NCI-H128 (cell line): Measurements from ENCODE around the gene KNDC1.
"Not testable (repeated sequence)": the region's sequence is repeated elsewhere in the genome, so short reads cannot be mapped to it uniquely, and the experiment has no call there.

Experiments used
- DNase-seq: peaks from one replicate; lab custom pipeline; 2025; ENCODE audit not compliant: unreplicated experiment; lab: John Stamatoyannopoulos, UW

KNDC1 gene

GRCh38 chr10:133162178-133162909 is 2.3 kb downstream of the KNDC1 start:
- no peak for DNase-seq

- DNase-seq: no peak
Observed at GRCh38 chr10:133162910-133163856, 3.2 kb downstream of the KNDC1 start.

DNA sequence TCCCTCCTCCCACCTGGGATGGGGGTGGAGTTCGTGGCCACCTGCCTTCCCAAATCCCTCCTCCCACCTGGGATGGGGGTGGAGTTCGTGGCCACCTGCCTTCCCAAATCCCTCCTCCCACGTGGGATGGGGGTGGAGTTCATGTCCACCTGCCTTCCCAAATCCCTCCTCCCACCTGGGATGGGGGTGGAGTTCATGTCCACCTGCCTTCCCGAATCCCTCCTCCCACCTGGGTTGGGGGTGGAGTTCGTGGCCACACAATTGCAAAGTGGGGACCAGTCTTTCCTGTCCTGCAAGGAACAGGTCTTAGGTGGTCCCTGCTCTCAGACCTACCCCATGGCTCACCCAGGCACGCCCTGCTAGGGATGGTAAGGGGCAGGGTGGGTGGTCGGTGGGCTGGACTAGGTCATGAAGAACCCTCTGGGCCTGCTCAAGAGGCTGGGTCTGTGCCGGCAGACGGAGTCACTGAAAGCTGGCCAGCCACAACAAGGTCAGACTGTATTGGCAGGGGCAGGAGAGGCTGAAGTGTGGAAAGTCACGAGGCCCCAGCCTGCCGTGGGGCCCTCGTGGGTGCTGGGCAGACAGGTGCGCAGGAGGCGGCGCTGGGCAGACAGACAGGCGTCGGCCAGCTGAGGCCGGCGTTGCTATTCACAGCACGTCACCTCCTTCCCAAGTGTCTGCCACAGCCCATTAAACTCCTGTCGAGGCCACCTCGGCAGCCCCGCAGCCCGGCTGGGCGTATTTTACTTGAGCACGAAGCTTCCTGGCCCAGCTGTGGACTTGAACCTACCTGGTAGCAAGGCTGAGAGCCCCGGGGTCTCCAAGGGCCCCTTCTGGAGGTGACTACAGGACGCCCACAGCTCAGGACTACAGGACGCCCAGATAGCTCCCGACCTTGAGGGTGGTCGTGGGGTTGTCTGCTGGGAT is 4.1 kb downstream of the KNDC1 start:
- DNase-seq: no peak

- no peak for DNase-seq
Observed at GRCh38 chr10:133164816-133165555, 5.0 kb downstream of the KNDC1 start.

DNA sequence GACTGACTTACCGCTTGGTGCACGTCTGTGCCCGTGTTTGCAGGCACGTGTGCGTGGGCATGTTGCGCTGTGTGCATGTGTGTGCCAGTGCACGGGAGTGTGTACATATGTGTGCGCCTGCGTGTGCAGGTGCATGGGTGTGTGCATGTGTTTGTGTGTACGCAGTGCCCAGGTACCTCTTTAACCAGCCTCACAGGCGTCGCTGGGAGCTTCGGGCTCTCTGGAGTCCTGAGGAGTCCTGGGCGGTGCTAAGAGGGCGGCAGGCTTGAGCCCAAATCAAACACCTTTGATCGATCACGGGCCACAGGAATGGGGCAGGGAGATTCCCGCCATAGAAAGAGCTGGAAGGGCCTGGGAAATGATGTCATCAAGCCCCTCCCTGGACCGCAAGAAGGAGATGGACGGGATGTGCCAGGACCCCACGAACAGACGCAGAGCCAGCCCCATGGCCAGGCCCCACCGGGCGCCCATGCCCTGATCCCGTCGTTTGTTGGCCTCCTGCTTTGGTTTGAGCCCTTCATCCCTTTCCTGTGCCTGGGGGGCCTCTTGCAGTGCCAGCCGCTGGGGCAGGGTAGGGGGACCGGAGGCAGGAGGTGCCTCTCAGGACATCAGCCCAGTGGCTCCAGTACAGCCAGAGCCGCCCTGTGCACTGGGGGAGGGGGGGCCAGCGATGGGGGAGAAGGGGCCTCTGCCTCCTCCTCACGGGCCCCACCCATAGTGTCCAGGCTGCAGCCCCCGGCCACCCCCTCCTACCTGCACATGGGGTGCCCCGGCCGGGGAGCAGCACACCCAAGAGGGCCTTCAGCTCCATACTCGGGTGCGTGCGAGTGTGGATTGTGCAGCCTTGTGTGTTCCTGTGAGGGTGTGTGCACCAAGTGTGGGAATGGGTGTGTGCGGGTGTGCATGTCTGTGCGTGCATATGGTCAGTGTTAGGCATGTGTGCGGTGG is 5.8 kb downstream of the KNDC1 start:
- no peak for DNase-seq

DNA sequence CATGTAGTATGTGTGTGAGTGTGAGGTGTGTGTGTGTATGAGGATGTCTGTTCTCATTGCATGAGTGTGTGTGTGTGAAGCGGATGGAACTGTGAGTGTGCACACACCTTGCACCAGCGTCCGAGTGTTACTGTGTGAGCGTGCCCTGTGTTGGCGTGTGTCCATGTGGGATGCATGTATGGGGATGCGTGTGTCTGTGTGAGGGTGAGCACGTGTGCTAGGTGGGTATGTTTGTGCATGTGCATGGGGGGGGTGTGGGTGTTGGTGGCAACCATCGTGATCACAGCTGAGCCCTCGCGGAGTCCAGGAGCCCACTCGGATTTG is 6.4 kb downstream of the KNDC1 start:
- DNase-seq: no peak

GRCh38 chr10:133166828-133167692 is 7.0 kb downstream of the KNDC1 start:
- no peak for DNase-seq

DNA sequence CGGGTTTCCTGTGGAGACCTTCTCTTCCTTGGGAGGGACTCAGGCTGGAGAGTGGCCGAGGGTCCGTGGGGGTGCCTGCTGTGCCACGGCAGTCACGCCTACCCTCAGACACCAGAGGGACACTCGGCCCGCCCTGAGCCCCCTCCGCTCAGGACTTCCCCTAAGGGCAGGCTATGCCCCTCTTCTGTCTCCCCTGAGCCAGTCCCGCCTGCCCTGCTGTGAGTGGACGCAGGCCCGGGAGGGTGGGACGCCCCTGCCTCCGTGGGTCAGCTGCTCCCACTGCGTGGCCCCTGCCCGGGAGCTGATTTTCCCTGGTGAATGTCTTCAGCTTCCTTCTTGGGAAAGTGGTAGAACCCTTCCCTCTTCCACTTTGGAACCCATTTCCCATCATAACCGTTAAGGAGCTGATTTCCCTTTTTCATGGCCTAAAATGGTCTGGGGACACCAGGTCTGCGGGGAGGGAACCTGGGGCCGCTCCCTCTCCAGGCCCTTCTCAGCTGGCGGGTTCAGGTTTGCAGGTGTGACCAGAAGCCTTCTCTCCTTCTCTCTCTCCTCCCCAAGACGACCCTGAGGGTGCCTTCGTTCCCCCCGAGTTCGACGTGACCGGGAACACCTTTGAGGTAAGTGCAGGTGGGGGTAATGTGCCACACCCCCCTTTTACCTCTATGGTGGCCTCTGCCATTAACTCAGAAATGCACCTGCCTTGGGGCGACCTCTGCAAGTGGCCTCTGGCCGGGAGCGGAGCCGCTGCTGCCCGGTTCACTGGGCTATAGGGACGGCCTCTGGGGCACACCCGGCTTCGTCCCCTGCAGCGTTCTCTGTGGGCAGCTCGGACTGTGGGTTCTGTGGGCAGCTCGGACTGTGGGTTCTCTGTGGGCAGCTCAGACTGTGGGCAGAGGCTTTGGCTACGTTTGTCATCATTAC is 7.9 kb downstream of the KNDC1 start:
- DNase-seq: no peak

- no peak for DNase-seq
Observed at GRCh38 chr10:133168617-133169031, 8.6 kb downstream of the KNDC1 start.

GRCh38 chr10:133169173-133169947 is 9.3 kb downstream of the KNDC1 start:
- DNase-seq: no peak

- DNase-seq: no peak
Observed at GRCh38 chr10:133170092-133170491, 10.1 kb downstream of the KNDC1 start.

DNA sequence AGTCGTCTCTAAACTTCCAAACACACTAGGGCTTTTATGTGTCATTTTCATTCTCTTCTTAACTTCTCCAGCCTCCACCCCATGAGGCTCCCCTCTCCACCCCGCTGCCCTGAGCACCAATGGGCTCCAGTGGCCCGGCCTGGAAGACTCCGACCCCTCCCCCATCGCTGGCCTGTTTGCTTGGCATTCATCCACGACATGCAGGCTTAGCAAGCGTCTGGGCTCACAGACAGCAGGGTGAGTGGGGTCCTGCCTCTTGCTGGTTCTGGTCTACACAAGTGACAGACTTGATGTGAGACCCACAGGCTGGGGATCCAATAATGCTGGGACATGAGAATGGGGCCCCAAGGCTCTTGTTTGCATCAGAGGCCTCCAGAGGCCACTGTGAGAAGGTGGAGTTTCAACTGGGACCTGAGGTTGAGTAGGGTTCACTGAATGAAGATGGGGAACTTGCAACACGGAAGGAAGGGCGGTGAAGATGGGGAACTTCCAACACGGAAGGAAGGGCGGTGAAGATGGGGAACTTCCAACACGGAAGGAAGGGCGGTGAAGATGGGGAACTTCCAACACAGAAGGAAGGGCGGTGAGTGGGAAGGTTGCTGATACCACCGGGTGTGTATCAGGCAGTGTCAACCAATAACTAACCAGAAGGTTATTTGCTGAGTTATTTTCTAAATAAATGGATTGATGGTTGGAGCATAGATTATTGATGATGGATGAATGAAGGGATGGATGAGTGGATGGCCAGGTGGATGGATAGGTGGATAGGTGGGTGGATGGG is 14.0 kb downstream of the KNDC1 start:
- DNase-seq: no peak

DNA sequence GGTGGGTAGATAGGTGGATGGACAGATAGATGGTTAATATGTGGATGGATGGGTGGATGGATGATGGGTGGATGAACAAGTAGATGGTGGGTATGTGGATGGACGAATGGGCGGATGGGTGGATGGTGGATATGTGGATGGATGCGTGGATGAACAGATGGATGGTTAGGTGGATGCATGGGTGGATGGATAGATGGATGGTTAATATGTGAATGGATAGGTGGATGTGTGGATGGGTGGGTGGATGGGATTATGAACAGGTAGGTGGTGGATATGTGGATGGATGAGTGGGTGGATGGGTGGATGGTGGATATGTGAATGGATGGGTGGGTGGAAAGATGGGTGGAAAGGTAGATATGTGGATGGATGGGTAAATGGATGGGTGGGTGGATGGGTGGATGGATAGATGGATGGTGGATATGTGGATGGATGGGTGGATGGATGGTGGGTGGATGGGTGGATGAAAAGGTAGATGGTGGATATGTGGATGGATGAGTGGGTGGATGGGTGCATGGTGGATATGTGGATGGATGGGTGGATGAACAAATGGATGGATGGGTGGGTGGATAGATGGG is 14.8 kb downstream of the KNDC1 start:
- no peak for DNase-seq

GRCh38 chr10:133175624-133176023 is 15.6 kb downstream of the KNDC1 start:
- DNase-seq: not testable (repeated sequence)

DNA sequence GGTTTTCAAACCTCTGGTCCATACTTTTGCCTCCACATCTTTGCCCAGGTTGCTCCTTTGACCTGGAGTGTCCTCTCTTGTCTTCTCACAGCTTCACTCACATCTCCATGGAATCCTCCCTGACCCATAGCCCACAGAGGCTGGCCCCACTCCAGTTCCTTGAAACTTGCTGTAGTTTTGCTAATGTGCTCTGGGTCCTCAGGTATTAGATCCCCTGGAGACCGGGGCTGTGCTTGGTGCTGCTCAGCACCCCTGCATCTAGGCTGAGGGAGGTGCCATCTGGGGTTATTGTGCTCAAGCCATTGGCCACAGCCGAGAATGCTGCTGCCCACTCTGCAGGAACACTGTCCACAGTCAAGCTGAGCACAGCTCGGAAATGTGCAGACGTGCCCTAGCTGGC is 16.5 kb downstream of the KNDC1 start:
- DNase-seq: no peak
